Measurements from ENCODE around the gene NF1.

Gene NF1

Small RNA genes within 50 kb of the gene (small RNA-seq; reads per million reads assigned to genes)
- gene MIR4733 (ENCODE audit: insufficient read depth), result 1.6 reads per million
